Measurements from ENCODE around the gene SLC4A8. TPM values are rescaled to one million over a fixed set of nuclear protein-coding genes. Genes with fewer than 3 reads are reported as not detected.

SLC4A8 gene
- total RNA-seq, 1 experiment from 2014 or later, result 2.4 TPM

- peak; percentile 98 for DNase-seq (ENCODE audit: low read depth)
Observed at GRCh38 chr12:51393676-51394545, 30.7 kb upstream of the SLC4A8 start.

- DNase-seq (ENCODE audit: low read depth), result no peak
Observed at GRCh38 chr12:51395283-51396230, 29.1 kb upstream of the SLC4A8 start.

- DNase-seq (ENCODE audit: low read depth), result no peak
Observed at GRCh38 chr12:51397670-51398069, 27.0 kb upstream of the SLC4A8 start.

DNA sequence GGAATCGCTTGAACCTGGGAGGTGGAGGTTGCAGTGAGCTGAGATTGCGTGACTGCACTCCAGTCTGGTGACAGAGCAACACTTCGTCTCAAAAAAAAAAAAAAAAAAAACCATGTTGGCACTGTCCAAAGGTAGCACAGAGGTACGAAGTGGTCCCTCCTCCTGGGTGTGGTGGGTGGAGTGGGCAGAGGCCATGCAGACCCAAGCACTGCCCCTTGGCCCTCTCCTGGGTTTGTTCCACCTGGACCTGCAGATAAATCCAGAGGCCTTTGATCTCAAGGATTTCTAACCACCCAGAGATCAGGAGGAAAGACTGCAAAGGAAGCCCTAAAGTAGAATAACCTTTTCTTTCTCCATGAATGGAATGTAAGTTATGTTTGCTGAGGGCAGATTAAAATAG is 24.7 kb upstream of the SLC4A8 start:
- no peak for DNase-seq (ENCODE audit: low read depth)

DNA sequence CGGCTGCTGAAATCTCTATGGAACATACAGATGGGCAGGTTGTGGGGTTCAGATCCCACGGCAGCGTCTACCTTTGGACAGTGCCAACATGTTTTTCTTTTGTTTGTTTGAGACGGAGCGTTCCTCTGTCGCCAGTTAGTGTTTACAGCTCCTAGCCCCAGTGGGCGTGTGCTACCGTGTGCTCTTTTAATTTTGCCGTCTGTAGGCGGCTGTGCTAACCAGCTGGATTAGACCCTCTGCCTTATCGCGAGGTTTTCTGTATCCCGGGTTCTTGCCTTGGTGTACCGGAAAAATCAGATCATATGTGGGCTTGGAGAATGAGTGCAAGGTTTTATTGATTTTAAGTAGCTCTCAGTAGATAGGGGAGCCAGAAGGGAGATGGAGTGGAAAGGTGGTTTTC is 23.6 kb upstream of the SLC4A8 start:
- DNase-seq (ENCODE audit: low read depth), result no peak

- no peak for DNase-seq (ENCODE audit: low read depth)
Observed at GRCh38 chr12:51401486-51401885, 23.1 kb upstream of the SLC4A8 start.

DNA sequence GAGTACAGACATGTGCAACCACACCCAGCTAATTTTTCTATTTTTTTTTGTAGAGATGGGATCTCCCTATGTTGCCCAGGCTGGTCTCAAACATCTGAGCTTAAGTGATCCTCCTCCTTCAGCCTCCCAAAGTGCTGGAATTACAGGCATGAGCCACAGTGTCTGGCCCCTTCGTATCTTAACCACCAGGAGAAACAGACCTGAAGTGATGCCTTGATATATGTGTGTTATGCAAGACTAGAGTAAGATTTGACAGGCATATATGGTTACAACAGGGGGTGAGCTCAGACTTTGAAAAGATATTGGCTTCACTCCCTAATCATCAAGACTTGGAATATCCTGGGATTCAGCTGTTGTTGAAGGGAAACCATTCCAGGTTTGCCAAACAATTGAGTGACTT is 22.7 kb upstream of the SLC4A8 start:
- no peak for DNase-seq (ENCODE audit: low read depth)

DNA sequence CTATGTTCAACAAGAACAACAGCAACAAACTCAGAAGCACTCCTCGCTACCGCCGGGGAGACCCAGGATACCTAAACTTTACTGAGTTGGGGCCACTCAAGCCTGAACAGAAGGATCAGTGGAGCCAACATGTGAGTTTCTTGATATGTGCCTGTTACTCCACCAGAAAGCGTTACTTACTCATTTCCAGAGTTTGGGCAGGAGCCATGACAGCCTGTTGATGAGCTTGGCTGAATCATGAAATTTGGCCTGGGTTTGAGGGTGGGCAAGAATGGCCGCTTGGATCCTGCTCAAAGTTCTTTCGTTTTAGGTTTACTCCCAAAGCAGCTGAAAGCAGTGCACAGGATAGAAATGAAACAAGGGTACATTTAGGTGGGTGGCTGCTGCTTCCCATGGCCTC is 21.5 kb upstream of the SLC4A8 start:
- DNase-seq (ENCODE audit: low read depth), result no peak

- no peak for DNase-seq (ENCODE audit: low read depth)
Observed at GRCh38 chr12:51403681-51404136, 20.9 kb upstream of the SLC4A8 start.

DNA sequence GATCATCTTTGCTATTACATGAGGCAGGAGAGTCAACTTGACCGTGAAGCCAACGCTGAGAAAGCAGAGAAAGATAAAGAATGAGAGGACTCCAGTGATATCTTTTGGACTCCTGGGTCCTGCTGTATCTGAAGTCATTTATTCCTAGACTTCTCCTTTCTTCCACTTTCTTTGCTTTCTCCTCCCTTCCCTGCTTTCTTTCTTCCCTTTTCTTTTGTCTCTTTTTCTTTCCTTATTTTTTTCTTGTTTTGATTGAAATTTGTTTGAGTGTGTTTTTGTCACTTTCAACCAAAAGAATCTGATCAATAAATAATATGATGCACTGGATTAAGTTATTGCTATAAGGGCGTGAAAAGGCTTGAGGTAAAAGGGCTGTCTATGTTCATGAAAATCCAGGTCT is 20.0 kb upstream of the SLC4A8 start:
- no peak for DNase-seq (ENCODE audit: low read depth)

DNA sequence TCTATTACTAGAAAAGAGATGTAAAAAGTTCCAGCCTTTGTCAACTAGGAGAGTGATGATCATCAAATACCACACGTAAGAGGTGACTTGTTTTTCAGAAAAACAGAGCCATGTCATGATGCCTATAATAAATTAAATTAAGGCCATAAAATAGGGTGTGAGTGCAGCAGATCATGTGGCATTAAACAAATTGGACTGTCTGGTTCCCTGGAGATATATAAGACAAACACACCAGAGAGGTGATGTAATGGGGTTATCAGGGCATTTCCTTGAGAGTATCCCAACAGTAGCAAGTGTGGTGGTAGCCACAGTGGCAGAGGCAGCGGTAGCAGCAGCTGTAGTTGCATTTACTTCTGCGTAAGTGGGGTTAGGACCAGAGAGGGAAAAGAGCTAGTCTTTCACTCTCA is 18.8 kb upstream of the SLC4A8 start:
- no peak for DNase-seq (ENCODE audit: low read depth)

- no peak for DNase-seq (ENCODE audit: low read depth)
Observed at GRCh38 chr12:51406290-51406689, 18.3 kb upstream of the SLC4A8 start.

- DNase-seq (ENCODE audit: low read depth), result no peak
Observed at GRCh38 chr12:51406859-51407258, 17.8 kb upstream of the SLC4A8 start.

- no peak for DNase-seq (ENCODE audit: low read depth)
Observed at GRCh38 chr12:51407604-51408003, 17.0 kb upstream of the SLC4A8 start.

GRCh38 chr12:51409846-51410245 is 14.8 kb upstream of the SLC4A8 start:
- no peak for DNase-seq (ENCODE audit: low read depth)

GRCh38 chr12:51413149-51413548 is 11.5 kb upstream of the SLC4A8 start:
- DNase-seq (ENCODE audit: low read depth), result no peak

- DNase-seq (ENCODE audit: low read depth), result no peak
Observed at GRCh38 chr12:51413791-51414190, 10.8 kb upstream of the SLC4A8 start.

- no peak for DNase-seq (ENCODE audit: low read depth)
Observed at GRCh38 chr12:51415931-51416330, 8.7 kb upstream of the SLC4A8 start.

GRCh38 chr12:51417826-51418225 is 6.8 kb upstream of the SLC4A8 start:
- DNase-seq (ENCODE audit: low read depth), result no peak

GRCh38 chr12:51419425-51420193 is 5.0 kb upstream of the SLC4A8 start:
- peak; percentile 31 for DNase-seq (ENCODE audit: low read depth)

GRCh38 chr12:51421266-51421884 is 3.3 kb upstream of the SLC4A8 start:
- peak; percentile 69 for DNase-seq (ENCODE audit: low read depth)
